ENCODE measurements around the gene CAMK2A. TPM values are rescaled to one million over a fixed set of nuclear protein-coding genes. Genes with fewer than 3 reads are reported as not detected.

The CAMK2A gene
- total RNA-seq, 2 experiments from 2014 or later = not detected

GRCh38 chr5:150239099-150239793 is 50.3 kb downstream of the CAMK2A start:
- no peak overlapping the region for H3K27ac Mint-ChIP-seq
- CTCF ChIA-PET = no interaction called here
- no peak for DNase-seq
- no peaks in the 10 kb centered on the region for H3K27me3 Mint-ChIP-seq
- H3K36me3 Mint-ChIP-seq (ENCODE audit: low read depth) = no peaks in the 10 kb centered on the region
- no peaks in the 10 kb centered on the region for H3K9me3 Mint-ChIP-seq
- intact Hi-C loops (cut with micrococcal nuclease) = no loop called here
- H3K4me3 Mint-ChIP-seq = no peak overlapping the region
- POLR2A ChIA-PET = interaction anchor here (1.0 kb wide), 1 partner anchor 127 kb away, joined by 3 read pairs; no protein-coding TSS in a partner anchor
- no peak for TF ChIP-seq CTCF (IDR thresholded peaks at IDR 0.05)
- H3K4me1 Mint-ChIP-seq (ENCODE audit: low read depth) = no peaks in the 10 kb centered on the region
- no peak for ATAC-seq

- CTCF ChIA-PET = no interaction called here
- H3K36me3 Mint-ChIP-seq (ENCODE audit: low read depth) = no peaks in the 10 kb centered on the region
- H3K27ac Mint-ChIP-seq = no peak overlapping the region
- intact Hi-C loops (cut with micrococcal nuclease) = no loop called here
- no peak for TF ChIP-seq CTCF (IDR thresholded peaks at IDR 0.05)
- no peak overlapping the region for H3K4me3 Mint-ChIP-seq
- no peaks in the 10 kb centered on the region for H3K9me3 Mint-ChIP-seq
- H3K27me3 Mint-ChIP-seq = no peaks in the 10 kb centered on the region
- DNase-seq (no peak), ATAC-seq (no peak)
- POLR2A ChIA-PET = no interaction called here
- no peaks in the 10 kb centered on the region for H3K4me1 Mint-ChIP-seq (ENCODE audit: low read depth)
Measured at GRCh38 chr5:150238646-150239045, 50.9 kb downstream of the CAMK2A start.

GRCh38 chr5:150236981-150237754 is 52.4 kb downstream of the CAMK2A start:
- TF ChIP-seq CTCF (IDR thresholded peaks at IDR 0.05) = no peak
- no peaks in the 10 kb centered on the region for H3K4me1 Mint-ChIP-seq (ENCODE audit: low read depth)
- CTCF ChIA-PET = no interaction called here
- no peaks in the 10 kb centered on the region for H3K9me3 Mint-ChIP-seq
- H3K27ac Mint-ChIP-seq = no peak overlapping the region
- DNase-seq (no peak), ATAC-seq (no peak)
- no peak overlapping the region for H3K4me3 Mint-ChIP-seq
- POLR2A ChIA-PET = no interaction called here
- intact Hi-C loops (cut with micrococcal nuclease) = no loop called here
- no peaks in the 10 kb centered on the region for H3K27me3 Mint-ChIP-seq
- no peaks in the 10 kb centered on the region for H3K36me3 Mint-ChIP-seq (ENCODE audit: low read depth)

- CTCF ChIA-PET = interaction anchor here (1.2 kb wide), 1 partner anchor 74 kb away, joined by 3 read pairs; no protein-coding TSS in a partner anchor
- TF ChIP-seq CTCF (IDR thresholded peaks at IDR 0.05) = no peak
- no peaks in the 10 kb centered on the region for H3K9me3 Mint-ChIP-seq
- no peaks in the 10 kb centered on the region for H3K27me3 Mint-ChIP-seq
- no peaks in the 10 kb centered on the region for H3K4me1 Mint-ChIP-seq (ENCODE audit: low read depth)
- no peaks in the 10 kb centered on the region for H3K36me3 Mint-ChIP-seq (ENCODE audit: low read depth)
- intact Hi-C loops (cut with micrococcal nuclease) = no loop called here
- DNase-seq (no peak), ATAC-seq (no peak)
- no peak overlapping the region for H3K27ac Mint-ChIP-seq
- POLR2A ChIA-PET = no interaction called here
- H3K4me3 Mint-ChIP-seq = no peak overlapping the region
Measured at GRCh38 chr5:150236313-150236712, 53.3 kb downstream of the CAMK2A start.

GRCh38 chr5:150235500-150235854 is 54.1 kb downstream of the CAMK2A start:
- no peak for ATAC-seq
- Mint-ChIP-seq H3K4me1 (ENCODE audit: low read depth) (no peaks in the 10 kb centered on the region), H3K9me3 (no peaks in the 10 kb centered on the region), H3K36me3 (ENCODE audit: low read depth) (no peaks in the 10 kb centered on the region), H3K27ac (no peak overlapping the region), H3K27me3 (no peaks in the 10 kb centered on the region), H3K4me3 (no peak overlapping the region)
- DNase-seq = no peak
- CTCF ChIA-PET = interaction anchor here (1.2 to 1.3 kb wide), 2 partner anchors 74 to 115 kb away, joined by 3 to 5 read pairs; no protein-coding TSS in a partner anchor
- intact Hi-C loops (cut with micrococcal nuclease) = no loop called here
- TF ChIP-seq CTCF (IDR thresholded peaks at IDR 0.05) = no peak
- POLR2A ChIA-PET = no interaction called here
